Skeletal muscle tissue (tissue), 4 donors: Measurements from ENCODE around the gene PPP6R3. TPM values are rescaled to one million over a fixed set of nuclear protein-coding genes. Genes with fewer than 3 reads are reported as not detected.

Source experiments
- H3K27ac ChIP-seq: one replicate; pipeline ENCODE4 v1.7.0; 2013; ENCODE audit warnings: mild to moderate bottlenecking, low read depth, low read length, inconsistent platforms
- H3K27me3 ChIP-seq, 3 donors: one replicate each; pipeline ENCODE4 v1.7.0; 2013; ENCODE audit warnings: low read length in 3 of 3; ENCODE audit not compliant: control insufficient read depth in 3 of 3, insufficient read depth in 3 of 3
- H3K36me3 ChIP-seq, 3 donors: one replicate each; pipeline ENCODE4 v1.7.0; 2013; ENCODE audit warnings: low read length in 3 of 3; ENCODE audit not compliant: control insufficient read depth in 3 of 3, insufficient read depth in 3 of 3
- H3K4me1 ChIP-seq, 3 donors: one replicate each; pipeline ENCODE4 v1.7.0; 2013; ENCODE audit warnings: low read length in 3 of 3, mild to moderate bottlenecking in 3 of 3; ENCODE audit not compliant: control insufficient read depth in 3 of 3, insufficient read depth in 3 of 3
- H3K4me3 ChIP-seq, 3 donors: one replicate each; pipeline ENCODE4 v1.7.0; 2013; ENCODE audit warnings: low read length in 3 of 3
- H3K9ac ChIP-seq, 3 donors: one replicate each; pipeline ENCODE4 v1.7.0; 2013; ENCODE audit warnings: low read length in 3 of 3, mild to moderate bottlenecking in 3 of 3, moderate library complexity in 2 of 3, low read depth in 1 of 3
- H3K9me3 ChIP-seq, 3 donors: one replicate each; pipeline ENCODE4 v1.7.0; 2013; ENCODE audit warnings: low read length in 3 of 3; ENCODE audit not compliant: control insufficient read depth in 3 of 3
- total RNA-seq: library from RNA; depleted of rRNA; stranded (reverse); fragments of >200 nt; gene quantifications from one replicate; pipeline ENCODE4 v1.2.3, GENCODE V29; 2014
- donor health status: Osteomylitis.

The PPP6R3 gene
- total RNA-seq, 1 donor from 2014 or later, result 103 TPM

- Histone ChIP-seq H3K4me1 (no peaks in the 10 kb centered on the region), H3K9ac (no peak overlapping the region), H3K27ac (no peak overlapping the region), H3K36me3 (no peaks in the 10 kb centered on the region), H3K27me3 (peaks cover 13 to 30% (median 20%) of the 10 kb centered on the region in 3 donors), H3K9me3 (peaks cover 5 to 14% (median 13%) of the 10 kb centered on the region in 3 donors), H3K4me3 (no peak overlapping the region)
Observed at GRCh38 chr11:68643585-68643984, 183.0 kb downstream of the PPP6R3 start.

GRCh38 chr11:68646832-68647231 lies 186.3 kb downstream of the PPP6R3 start:
- H3K36me3 ChIP-seq, result no peaks in the 10 kb centered on the region
- H3K27ac ChIP-seq, result no peak overlapping the region
- peaks cover 5 to 14% (median 13%) of the 10 kb centered on the region in 3 donors for H3K9me3 ChIP-seq
- H3K27me3 ChIP-seq, result peaks cover 16 to 41% (median 29%) of the 10 kb centered on the region in 3 donors
- no peak overlapping the region for H3K9ac ChIP-seq
- peak overlapping the region in 1 of 3 donors; percentile 14 for H3K4me3 ChIP-seq
- H3K4me1 ChIP-seq, result no peaks in the 10 kb centered on the region

DNA sequence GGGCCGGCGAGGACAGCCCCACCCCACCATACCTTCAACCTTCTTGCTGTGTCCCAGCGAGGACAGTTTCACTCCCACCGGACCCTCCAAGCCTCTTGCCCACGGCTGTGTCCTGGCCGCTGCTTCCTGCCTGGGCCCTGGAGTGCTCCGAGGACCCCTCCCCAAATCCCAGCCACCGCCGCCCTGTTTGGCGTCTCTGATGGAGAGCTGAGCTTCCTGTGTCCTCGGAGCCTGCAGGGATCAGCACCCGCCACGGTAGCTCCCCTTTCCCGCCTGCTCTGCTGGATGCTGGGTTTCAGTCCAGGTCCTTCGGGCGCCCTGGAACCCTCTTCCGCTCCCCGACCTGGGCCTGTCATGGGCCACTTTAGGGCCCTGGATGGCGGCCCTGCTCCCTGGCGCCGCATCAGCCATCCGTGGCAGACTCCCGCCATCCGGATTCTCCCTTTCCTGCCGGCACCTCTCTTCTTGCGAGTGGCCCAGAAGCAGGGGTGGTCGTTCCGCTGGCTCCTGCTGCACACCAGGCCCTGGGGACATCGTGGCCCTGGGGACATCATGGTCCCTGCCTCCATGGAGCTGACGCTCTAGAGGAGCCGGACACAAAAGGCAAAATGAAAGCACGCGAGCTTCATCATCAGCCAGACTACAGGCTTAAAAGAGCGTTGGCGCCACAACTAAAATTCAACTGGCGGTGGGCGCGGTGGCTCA lies 189.5 kb downstream of the PPP6R3 start:
- H3K4me1 ChIP-seq, result no peaks in the 10 kb centered on the region
- H3K36me3 ChIP-seq, result no peaks in the 10 kb centered on the region
- no peak overlapping the region for H3K4me3 ChIP-seq
- H3K9me3 ChIP-seq, result peaks cover 5 to 14% (median 13%) of the 10 kb centered on the region in 3 donors
- H3K27ac ChIP-seq, result no peak overlapping the region
- peaks cover 24 to 55% (median 49%) of the 10 kb centered on the region in 3 donors for H3K27me3 ChIP-seq
- no peak overlapping the region for H3K9ac ChIP-seq

- Histone ChIP-seq H3K9ac (no peak overlapping the region), H3K36me3 (no peaks in the 10 kb centered on the region), H3K4me3 (no peak overlapping the region), H3K4me1 (no peaks in the 10 kb centered on the region), H3K27ac (no peak overlapping the region), H3K27me3 (peaks cover 24 to 55% (median 49%) of the 10 kb centered on the region in 3 donors), H3K9me3 (peaks cover 5 to 13% (median 12%) of the 10 kb centered on the region in 3 donors)
Observed at GRCh38 chr11:68650801-68651200, 190.2 kb downstream of the PPP6R3 start.

GRCh38 chr11:68651208-68651984 lies 190.8 kb downstream of the PPP6R3 start:
- no peak overlapping the region for H3K9ac ChIP-seq
- no peaks in the 10 kb centered on the region for H3K4me1 ChIP-seq
- H3K27ac ChIP-seq, result no peak overlapping the region
- H3K4me3 ChIP-seq, result no peak overlapping the region
- no peaks in the 10 kb centered on the region for H3K36me3 ChIP-seq
- peaks cover 24 to 55% (median 46%) of the 10 kb centered on the region in 3 donors for H3K27me3 ChIP-seq
- peaks cover 5 to 10% (median 7%) of the 10 kb centered on the region in 3 donors for H3K9me3 ChIP-seq

DNA sequence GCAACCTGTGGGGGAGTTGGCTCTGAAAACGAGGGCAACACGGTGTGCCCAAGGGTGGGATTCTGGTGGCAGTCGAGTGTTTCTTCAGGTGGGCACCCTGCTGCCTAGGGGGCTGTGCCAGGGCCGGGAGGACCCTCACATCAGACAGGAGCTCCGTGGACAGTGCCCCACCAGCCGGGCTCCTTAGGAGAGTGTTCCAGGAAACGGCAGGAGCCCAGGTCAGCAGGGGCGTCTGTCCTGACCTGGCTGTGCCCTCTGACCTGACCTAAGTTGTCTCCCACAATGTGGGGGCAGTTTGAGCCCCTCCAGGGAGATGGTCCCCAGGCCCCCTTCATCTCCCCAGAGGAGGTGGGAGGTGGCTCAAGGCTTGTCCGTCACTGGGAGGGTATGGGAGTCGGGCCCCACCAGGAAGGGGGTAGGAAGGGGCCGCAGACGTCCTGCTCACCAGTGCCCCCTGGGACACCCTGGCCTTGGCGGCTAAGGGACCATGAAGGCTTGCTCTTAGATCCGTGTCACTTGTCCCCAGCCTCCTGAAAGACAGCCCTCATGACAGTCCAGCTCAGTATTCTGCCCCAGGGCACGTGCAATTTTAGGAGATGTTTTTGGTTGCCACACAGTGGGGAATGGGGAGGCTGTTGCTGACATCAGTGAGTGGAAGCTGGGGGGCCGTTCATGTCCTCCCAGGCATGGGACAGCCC lies 191.6 kb downstream of the PPP6R3 start:
- peaks cover 24 to 55% (median 46%) of the 10 kb centered on the region in 3 donors for H3K27me3 ChIP-seq
- no peaks in the 10 kb centered on the region for H3K36me3 ChIP-seq
- peaks cover 2 to 6% (median 3%) of the 10 kb centered on the region in 3 donors for H3K9me3 ChIP-seq
- no peak overlapping the region for H3K27ac ChIP-seq
- H3K9ac ChIP-seq, result no peak overlapping the region
- no peak overlapping the region for H3K4me3 ChIP-seq
- H3K4me1 ChIP-seq, result no peaks in the 10 kb centered on the region

- Histone ChIP-seq H3K4me1 (no peaks in the 10 kb centered on the region), H3K27ac (no peak overlapping the region), H3K27me3 (peaks cover 24 to 51% (median 48%) of the 10 kb centered on the region in 3 donors), H3K36me3 (no peaks in the 10 kb centered on the region), H3K9me3 (peaks cover 0 to under 1% (median under 1%) of the 10 kb centered on the region in 3 donors), H3K4me3 (no peak overlapping the region), H3K9ac (no peak overlapping the region)
Observed at GRCh38 chr11:68652683-68653156, 192.2 kb downstream of the PPP6R3 start.

- Histone ChIP-seq H3K36me3 (no peaks in the 10 kb centered on the region), H3K27me3 (peaks cover 24 to 51% (median 47%) of the 10 kb centered on the region in 3 donors), H3K4me3 (no peak overlapping the region), H3K4me1 (peaks cover 0 to 2% (median 0%) of the 10 kb centered on the region in 3 donors), H3K27ac (no peak overlapping the region), H3K9me3 (no peaks in the 10 kb centered on the region), H3K9ac (no peak overlapping the region)
Observed at GRCh38 chr11:68653486-68654430, 193.2 kb downstream of the PPP6R3 start.

GRCh38 chr11:68654978-68655377 lies 194.4 kb downstream of the PPP6R3 start:
- no peak overlapping the region for H3K27ac ChIP-seq
- H3K4me1 ChIP-seq, result peaks cover 3 to 6% (median 5%) of the 10 kb centered on the region in 3 donors
- H3K36me3 ChIP-seq, result no peaks in the 10 kb centered on the region
- no peak overlapping the region for H3K9ac ChIP-seq
- no peaks in the 10 kb centered on the region for H3K9me3 ChIP-seq
- H3K27me3 ChIP-seq, result peaks cover 21 to 47% (median 38%) of the 10 kb centered on the region in 3 donors
- no peak overlapping the region for H3K4me3 ChIP-seq
